Erythroblast (primary cell): Measurements from ENCODE around the gene MAD1L1.
A peak's percentile ranks its signal among the peaks of the same experiment; 100 is the strongest.

Experiments
- DNase-seq, 2 experiments: peaks; one replicate each; lab custom pipeline; 2025; lab: John Stamatoyannopoulos, UW
- GATA1 ChIP-seq: IDR thresholded peaks from 2 replicates; pipeline ENCODE4 v1.6.1; 2011; ENCODE audit warnings: low read depth, mild to moderate bottlenecking, control low read depth, low read length, moderate library complexity
- POLR2A ChIP-seq: IDR thresholded peaks from 2 replicates; pipeline ENCODE4 v1.6.1; 2011; ENCODE audit warnings: mild to moderate bottlenecking, low read length

MAD1L1 gene

GRCh38 chr7:2018569-2019460 is 213.9 kb downstream of the MAD1L1 start:
- TF ChIP-seq POLR2A (no peak), GATA1 (no peak)
- DNase-seq = peak; percentile 38 to 59

- no peak for DNase-seq
- TF ChIP-seq GATA1 (no peak), POLR2A (no peak)
These were observed 214.7 kb downstream of the MAD1L1 start for GRCh38 chr7:2017914-2018568.

GRCh38 chr7:2017481-2017891 is 215.3 kb downstream of the MAD1L1 start:
- TF ChIP-seq GATA1 = no peak
- TF ChIP-seq POLR2A = no peak
- no peak for DNase-seq

GRCh38 chr7:2016761-2017480 is 215.8 kb downstream of the MAD1L1 start:
- DNase-seq = no peak
- TF ChIP-seq POLR2A (no peak), GATA1 (no peak)

GRCh38 chr7:2016021-2016631 is 216.6 kb downstream of the MAD1L1 start:
- TF ChIP-seq GATA1 (no peak), POLR2A (no peak)
- DNase-seq = no peak

GRCh38 chr7:2015251-2015871 is 217.4 kb downstream of the MAD1L1 start:
- DNase-seq = no peak
- TF ChIP-seq GATA1 = no peak
- no peak for TF ChIP-seq POLR2A

GRCh38 chr7:2014391-2015241 is 218.1 kb downstream of the MAD1L1 start:
- no peak for TF ChIP-seq GATA1
- no peak for TF ChIP-seq POLR2A
- DNase-seq = no peak

- TF ChIP-seq POLR2A (no peak), GATA1 (no peak)
- DNase-seq = no peak
These were observed 219.1 kb downstream of the MAD1L1 start for GRCh38 chr7:2013381-2014311.

- TF ChIP-seq GATA1 (no peak), POLR2A (no peak)
- DNase-seq = no peak
These were observed 219.8 kb downstream of the MAD1L1 start for GRCh38 chr7:2012981-2013380.

GRCh38 chr7:2012044-2012900 is 220.5 kb downstream of the MAD1L1 start:
- TF ChIP-seq POLR2A = no peak
- TF ChIP-seq GATA1 = no peak
- no peak for DNase-seq
